Mucosa of descending colon (tissue), 3 donors: ENCODE data around the gene FXYD5. TPM values are rescaled to one million over a fixed set of nuclear protein-coding genes. Genes with fewer than 3 reads are reported as not detected.
A peak's percentile ranks its signal among the peaks of the same experiment; 100 is the strongest.

Experiments
- ATAC-seq: fragments of 200-7000 bp; cut with Tn5 transposase; one replicate; pipeline ENCODE4 v1.9.1; 2020; ENCODE audit warnings: mild to moderate bottlenecking, moderate library complexity
- DNase-seq, 3 donors: peaks; one replicate each; pipeline ENCODE4 v3.0.0-alpha.2; 2020
- H3K36me3 ChIP-seq: fragments of 200-600 bp; one replicate; pipeline ENCODE4 v1.8.0; 2021; ENCODE audit warnings: low read depth, mild to moderate bottlenecking
- H3K4me1 ChIP-seq: fragments of 200-600 bp; one replicate; pipeline ENCODE4 v1.8.0; 2021; ENCODE audit warnings: low read depth, mild to moderate bottlenecking
- H3K4me3 ChIP-seq: fragments of 200-600 bp; one replicate; pipeline ENCODE4 v1.8.0; 2021; ENCODE audit warnings: mild to moderate bottlenecking
- H3K9me3 ChIP-seq: fragments of 200-600 bp; one replicate; pipeline ENCODE4 v1.8.0; 2021; ENCODE audit warnings: mild to moderate bottlenecking
- CTCF ChIP-seq: fragments of 200-600 bp; IDR thresholded peaks from one replicate; pipeline ENCODE4 v1.8.0; 2022; ENCODE audit warnings: antibody characterized with exemption, mild to moderate bottlenecking
- intact Hi-C, 2 donors: fragments of 100-400 bp; cut with DNase I in 1 of 2; cut with micrococcal nuclease in 1 of 2; formaldehyde crosslinking; loops; one replicate each; pipeline versions ENCODE4 v1.11.0 to v1.11.1; 2022; cut with DNase I, micrococcal nuclease
- total RNA-seq, 3 donors: library from RNA; stranded (reverse); fragmentation: NEBNext Ultra II Directional in 2 of 3; extraction: Animal tissue kit (Norgen Biotek cat#: 25700) in 2 of 3; gene quantifications; one replicate each; pipeline versions ENCODE4 v1.2.1 to v1.2.4, GENCODE V29; 2021 to 2023
- donor health status: DM: no; HTN: no; CAD: no; lungs with moderate emphysema.
- donor health status: DM: no; HTN: no; CAD: no.
- donor health status: DM: no; HTN: yes; CAD: no.

FXYD5 gene
- total RNA-seq, 3 donors from 2014 or later: 9.1 to 20.8 (median 17.9) TPM

GRCh38 chr19:35138305-35138892 lies 16.1 kb upstream of the FXYD5 start, which contains the start of gene FXYD1:
TSS of gene FXYD1 (plus strand) at chr19:35138824. CDS start at chr19:35140080, 1,256 bp downstream.
- no peak for TF ChIP-seq CTCF
- DNase-seq (peak in 1 of 3 donors; percentile 59), ATAC-seq (no peak)
- no peaks in the 10 kb centered on the region for H3K9me3 ChIP-seq
- no peaks in the 10 kb centered on the region for H3K36me3 ChIP-seq
- peaks cover 25% of the 10 kb centered on the region for H3K4me1 ChIP-seq
- intact Hi-C loops: no loop called here
- no peak within 1 kb of the TSS for H3K4me3 ChIP-seq

- DNase-seq: peak in 1 of 3 donors; percentile 56
- Histone ChIP-seq H3K4me1 (peaks cover 23% of the 10 kb centered on the region), H3K9me3 (no peaks in the 10 kb centered on the region), H3K4me3 (no peak overlapping the region), H3K36me3 (no peaks in the 10 kb centered on the region)
- intact Hi-C loops: no loop called here
- no peak for ATAC-seq
- no peak for TF ChIP-seq CTCF
These were observed 14.2 kb upstream of the FXYD5 start for GRCh38 chr19:35140207-35140961.

- intact Hi-C loops: no loop called here
These were observed 13.3 kb upstream of the FXYD5 start for GRCh38 chr19:35140962-35141836.

GRCh38 chr19:35141837-35142605 lies 12.5 kb upstream of the FXYD5 start:
- no peaks in the 10 kb centered on the region for H3K9me3 ChIP-seq
- H3K4me3 ChIP-seq: no peak overlapping the region
- TF ChIP-seq CTCF: no peak
- peaks cover 14% of the 10 kb centered on the region for H3K4me1 ChIP-seq
- no peaks in the 10 kb centered on the region for H3K36me3 ChIP-seq
- DNase-seq (peak in 1 of 3 donors; percentile 53), ATAC-seq (no peak)
- intact Hi-C loops: no loop called here

More at GRCh38 chr19:35140962-35141836, 13.3 kb upstream of the FXYD5 start:
- H3K4me1 ChIP-seq: peaks cover 18% of the 10 kb centered on the region
- peak; percentile 44 for TF ChIP-seq CTCF
- no peak overlapping the region for H3K4me3 ChIP-seq
- ATAC-seq (peak; percentile 88), DNase-seq (peak; percentile 95 to 99 (median 97))
- no peaks in the 10 kb centered on the region for H3K9me3 ChIP-seq
- H3K36me3 ChIP-seq: no peaks in the 10 kb centered on the region
